Measurements from ENCODE around the gene CRYBG3. TPM values are rescaled to one million over a fixed set of nuclear protein-coding genes. Genes with fewer than 3 reads are reported as not detected.

CRYBG3 gene
- total and polyA plus RNA-seq, 2 of the 13 experiments (the other 11 are each of a cell fraction or from before 2014, with no cell fraction given) = 3.8 to 15.9 TPM

DNA sequence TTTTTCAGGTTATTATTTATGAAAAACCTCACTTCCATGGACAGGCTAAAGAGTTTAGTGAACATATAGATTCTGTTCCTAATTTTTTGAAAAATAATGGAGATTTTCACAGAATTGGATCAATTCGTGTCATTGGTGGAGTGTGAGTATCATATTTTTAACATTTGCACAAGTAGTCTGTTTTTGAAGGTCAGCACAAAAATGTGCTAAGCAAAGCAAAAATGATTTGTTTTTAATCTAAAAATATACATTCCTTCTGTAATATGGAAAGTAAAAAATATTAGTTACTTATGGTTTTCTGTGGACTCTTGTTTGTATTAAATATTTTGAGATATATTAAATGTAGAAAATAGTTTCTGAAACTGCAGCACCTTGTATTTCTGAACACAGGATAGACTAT lies 71.0 kb downstream of the CRYBG3 start:
- H3K4me1 ChIP-seq (ENCODE audit: insufficient read depth, low read length) = no peaks in the 10 kb centered on the region
- H3K27ac ChIP-seq (ENCODE audit: extremely low read length, insufficient read depth, low read length) = no peak overlapping the region
- no peaks in the 10 kb centered on the region for H4K20me1 ChIP-seq (ENCODE audit: insufficient read depth, low read length)
- 89% methylated on average over 1 of the region's 1 CpG for WGBS (ENCODE audit: low lambda C conversion rate)
- H3K27me3 ChIP-seq (ENCODE audit: control insufficient read depth in 1 of 2, insufficient read depth in 2 of 2, low read length in 2 of 2) = no peaks in the 10 kb centered on the region
- H2AFZ ChIP-seq (ENCODE audit: low read length) = no peak overlapping the region
- H3K4me2 ChIP-seq (ENCODE audit: low read depth, low read length) = no peak overlapping the region
- H3K36me3 ChIP-seq (replicated peaks in 1 of 2; ENCODE audit: control insufficient read depth in 1 of 2, insufficient read depth in 2 of 2, low read length in 2 of 2) = peaks cover 0 to 20% of the 10 kb centered on the region in 2 experiments; a peak in 3 of 5 replicates
- H3K9me3 ChIP-seq (ENCODE audit: low read length) = no peaks in the 10 kb centered on the region
- no peak overlapping the region for H3K9ac ChIP-seq (ENCODE audit: insufficient read depth, low read depth, low read length)
- no peaks in the 10 kb centered on the region for H3K79me2 ChIP-seq (ENCODE audit: insufficient read depth, low read length)
- intact Hi-C loops (cut with micrococcal nuclease; ENCODE audit: unreplicated experiment) (no loop called here), in situ Hi-C loops (cut with HindIII; ENCODE audit: extremely low pct_ligation_motif_present, low pct_unique_long_range_greater_than_20kb) (no loop called here)
- BruUV-seq (replicated peaks) = no TSS peak
- POLR2A ChIA-PET = no interaction called here
- TF ChIP-seq MAFK (conservative IDR thresholded peaks at IDR 0.05 in 1 of 2, IDR thresholded peaks at IDR 0.05 in 1 of 2; ENCODE audit: low read length in 2 of 2) (peak; percentile 52 to 85), MAFF (IDR thresholded peaks at IDR 0.05; ENCODE audit: low read depth, low read length) (peak; percentile 72), ZNF552 (CRISPR knock-in tag; IDR thresholded peaks at IDR 0.05; ENCODE audit: borderline replicate concordance) (no peak)
- H3K4me3 ChIP-seq (replicated peaks in 1 of 3; ENCODE audit: insufficient read depth in 1 of 3, low read depth in 2 of 3, low read length in 3 of 3) = no peak overlapping the region
- DNase-seq (ENCODE audit: low spot score) = no peak
- no peak for FAIRE-seq
- no peak for ATAC-seq
- CTCF ChIA-PET (ENCODE audit: low intra/inter-chr PET ratio, low total read pairs) = no interaction called here

DNA sequence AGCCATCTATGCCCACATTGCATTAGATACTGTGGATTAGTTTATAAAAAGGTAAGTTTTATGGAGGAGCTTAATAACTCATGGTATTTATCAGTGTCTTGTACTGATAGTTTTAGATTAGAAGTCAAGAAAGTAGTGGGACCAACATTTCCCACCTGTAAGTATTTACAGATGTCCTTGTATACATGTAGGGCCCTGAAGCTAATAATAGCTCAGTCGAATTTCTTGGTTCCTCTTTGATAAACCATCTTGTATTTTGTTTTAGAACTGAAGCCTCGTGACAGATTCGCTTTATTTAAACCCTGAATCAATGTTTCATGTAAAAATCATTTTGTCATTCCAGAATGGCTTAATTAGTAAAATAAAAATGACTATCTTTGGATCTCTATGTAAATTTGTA lies 73.4 kb downstream of the CRYBG3 start:
- DNase-seq (ENCODE audit: low spot score) = no peak
- Histone ChIP-seq H3K4me1 (ENCODE audit: insufficient read depth, low read length) (no peaks in the 10 kb centered on the region), H3K27me3 (ENCODE audit: control insufficient read depth in 1 of 2, insufficient read depth in 2 of 2, low read length in 2 of 2) (no peaks in the 10 kb centered on the region), H3K27ac (ENCODE audit: extremely low read length, insufficient read depth, low read length) (no peak overlapping the region), H4K20me1 (ENCODE audit: insufficient read depth, low read length) (no peaks in the 10 kb centered on the region), H3K4me3 (replicated peaks in 1 of 3; ENCODE audit: insufficient read depth in 1 of 3, low read depth in 2 of 3, low read length in 3 of 3) (no peak overlapping the region), H3K36me3 (replicated peaks in 1 of 2; ENCODE audit: control insufficient read depth in 1 of 2, insufficient read depth in 2 of 2, low read length in 2 of 2) (peaks cover 0 to 14% of the 10 kb centered on the region in 2 experiments; a peak in 4 of 5 replicates), H3K79me2 (ENCODE audit: insufficient read depth, low read length) (no peaks in the 10 kb centered on the region), H2AFZ (ENCODE audit: low read length) (no peak overlapping the region), H3K9ac (ENCODE audit: insufficient read depth, low read depth, low read length) (no peak overlapping the region), H3K9me3 (ENCODE audit: low read length) (no peaks in the 10 kb centered on the region), H3K4me2 (ENCODE audit: low read depth, low read length) (no peak overlapping the region)
- no peak for ATAC-seq
- no TSS peak for BruUV-seq (replicated peaks)
- TF ChIP-seq ZNF746 (CRISPR knock-in tag; IDR thresholded peaks at IDR 0.05) (no peak), AHR (CRISPR knock-in tag; IDR thresholded peaks at IDR 0.05) (no peak)
- TF ChIP-seq, protein P1, sequence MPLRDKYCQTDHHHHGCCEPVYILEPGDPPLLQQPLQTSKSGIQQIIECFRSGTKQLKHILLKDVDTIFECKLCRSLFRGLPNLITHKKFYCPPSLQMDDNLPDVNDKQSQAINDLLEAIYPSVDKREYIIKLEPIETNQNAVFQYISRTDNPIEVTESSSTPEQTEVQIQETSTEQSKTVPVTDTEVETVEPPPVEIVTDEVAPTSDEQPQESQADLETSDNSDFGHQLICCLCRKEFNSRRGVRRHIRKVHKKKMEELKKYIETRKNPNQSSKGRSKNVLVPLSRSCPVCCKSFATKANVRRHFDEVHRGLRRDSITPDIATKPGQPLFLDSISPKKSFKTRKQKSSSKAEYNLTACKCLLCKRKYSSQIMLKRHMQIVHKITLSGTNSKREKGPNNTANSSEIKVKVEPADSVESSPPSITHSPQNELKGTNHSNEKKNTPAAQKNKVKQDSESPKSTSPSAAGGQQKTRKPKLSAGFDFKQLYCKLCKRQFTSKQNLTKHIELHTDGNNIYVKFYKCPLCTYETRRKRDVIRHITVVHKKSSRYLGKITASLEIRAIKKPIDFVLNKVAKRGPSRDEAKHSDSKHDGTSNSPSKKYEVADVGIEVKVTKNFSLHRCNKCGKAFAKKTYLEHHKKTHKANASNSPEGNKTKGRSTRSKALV (CRISPR knock-in tag; IDR thresholded peaks at IDR 0.05) = no peak
- intact Hi-C loops (cut with micrococcal nuclease; ENCODE audit: unreplicated experiment) (no loop called here), in situ Hi-C loops (cut with HindIII; ENCODE audit: extremely low pct_ligation_motif_present, low pct_unique_long_range_greater_than_20kb) (no loop called here)
- WGBS (ENCODE audit: low lambda C conversion rate) = 92% methylated on average over 3 of the region's 3 CpGs
- ChIA-PET POLR2A (no interaction called here), CTCF (ENCODE audit: low intra/inter-chr PET ratio, low total read pairs) (no interaction called here)
- no peak for FAIRE-seq
